Endothelial cell of umbilical vein (primary cell): ENCODE measurements around the gene LAMA5. TPM values are rescaled to one million over a fixed set of nuclear protein-coding genes. Genes with fewer than 3 reads are reported as not detected.

Source experiments
- BruUV-seq: library from RNA; stranded (reverse); fragments of 400-500 nt; replicated peaks from 2 replicates; lab custom pipeline; 2021; lab: Mats Ljungman, UMichigan
- CTCF ChIA-PET: fragments of 300-600, 350-600 bp; sonication (Branson Sonifier 250); formaldehyde crosslinking; loops from one replicate; lab custom pipeline; 2021; ENCODE audit warnings: antibody characterized with exemption, inconsistent platforms; lab: Charles Lee
- POLR2A ChIA-PET: fragments of 300-600, 350-600 bp; sonication (Branson Sonifier 250); formaldehyde crosslinking; loops from one replicate; lab custom pipeline; 2021; ENCODE audit warnings: antibody characterized with exemption, inconsistent platforms; lab: Charles Lee
- DNase-seq: peaks from one replicate; pipeline ENCODE4 v3.0.0-alpha.2; 2011; ENCODE audit warnings: low read depth, low spot score
- FAIRE-seq: peaks from 2 replicates; lab custom pipeline; 2011; peaks lifted over from hg19 to GRCh38; lab: Jason Lieb, UNC
- H2AFZ ChIP-seq: 2 replicates; pipeline ENCODE4 v1.6.0; 2012; ENCODE audit warnings: low read depth, low read length, control low read depth, inconsistent platforms
- H3K27ac ChIP-seq: 2 replicates; pipeline ENCODE4 v1.5.1; 2011; ENCODE audit warnings: low read depth, mild to moderate bottlenecking, control low read depth, low read length, moderate library complexity; ENCODE audit not compliant: insufficient read depth
- H3K27me3 ChIP-seq, 2 experiments: 2 replicates each; pipeline versions ENCODE4 v1.6.0 to v1.6.1; 2011; ENCODE audit warnings: low read length in 2 of 2, mixed read lengths in 1 of 2; ENCODE audit not compliant: control insufficient read depth in 2 of 2, insufficient read depth in 2 of 2
- H3K36me3 ChIP-seq, 2 experiments: 2 replicates in 1 of 2; 3 replicates in 1 of 2; pipeline ENCODE4 v1.5.1; 2011; ENCODE audit warnings: low read length in 2 of 2, mild to moderate bottlenecking in 1 of 2, moderate library complexity in 1 of 2; ENCODE audit not compliant: control insufficient read depth in 2 of 2, insufficient read depth in 2 of 2; ENCODE audit errors: extremely low read depth in 1 of 2
- H3K4me1 ChIP-seq: 3 replicates; pipeline ENCODE4 v1.5.1; 2011; ENCODE audit warnings: mild to moderate bottlenecking, low read length; ENCODE audit not compliant: control insufficient read depth, insufficient read depth; ENCODE audit errors: extremely low read depth
- H3K4me2 ChIP-seq: 2 replicates; pipeline ENCODE4 v1.6.1; 2011; ENCODE audit warnings: low read length, control low read depth, mixed read lengths; ENCODE audit not compliant: insufficient read depth
- H3K4me3 ChIP-seq, 3 experiments: fragments of 200-600 bp in 1 of 3; sonication (generic), shearing (Covaris generic) in 1 of 3; replicated peaks in 1 of 3; 2 replicates each; pipeline ENCODE4 v1.5.1; 2011 to 2016; ENCODE audit warnings: control low read depth in 3 of 3, low read length in 3 of 3, mild to moderate bottlenecking in 2 of 3, inconsistent platforms in 1 of 3, low read depth in 1 of 3, moderate library complexity in 1 of 3; ENCODE audit not compliant: insufficient read depth in 1 of 3
- H3K79me2 ChIP-seq: 2 replicates; pipeline ENCODE4 v1.6.0; 2012; ENCODE audit warnings: low read length, inconsistent platforms; ENCODE audit not compliant: control insufficient read depth, insufficient read depth
- H3K9ac ChIP-seq: replicated peaks from 2 replicates; pipeline ENCODE3; 2011; ENCODE audit warnings: low read length, control low read depth; ENCODE audit not compliant: insufficient read depth; ENCODE audit errors: extremely low read depth
- H3K9me1 ChIP-seq: replicated peaks from 3 replicates; pipeline ENCODE4 v1.6.0; 2011; ENCODE audit warnings: mild to moderate bottlenecking, low read length; ENCODE audit not compliant: control insufficient read depth, insufficient read depth; ENCODE audit errors: extremely low read depth
- H3K9me3 ChIP-seq: replicated peaks from 2 replicates; pipeline ENCODE4 v1.5.1; 2012; ENCODE audit warnings: low read length, inconsistent platforms; ENCODE audit not compliant: control insufficient read depth, insufficient read depth
- H4K20me1 ChIP-seq: replicated peaks from 2 replicates; pipeline ENCODE3; 2011; ENCODE audit warnings: mild to moderate bottlenecking, low read length; ENCODE audit not compliant: control insufficient read depth, insufficient read depth; ENCODE audit errors: extremely low read depth
- CTCF ChIP-seq, 2 donors: IDR thresholded peaks; 1 replicate in 1 of 2; 2 replicates in 1 of 2; pipeline ENCODE4 v1.5.1; 2011; ENCODE audit warnings: low read length in 2 of 2, mild to moderate bottlenecking in 2 of 2, moderate library complexity in 2 of 2, control low read depth in 1 of 2, inconsistent platforms in 1 of 2, low read depth in 1 of 2; ENCODE audit not compliant: insufficient read depth in 1 of 2; ENCODE audit errors: extremely low read depth in 1 of 2
- EZH2 ChIP-seq: IDR thresholded peaks from 2 replicates; pipeline ENCODE4 v1.6.1; 2012; ENCODE audit warnings: borderline replicate concordance, low read depth, mild to moderate bottlenecking, moderate library complexity, low read length, inconsistent platforms; ENCODE audit not compliant: severe bottlenecking
- FOS ChIP-seq: IDR thresholded peaks from 2 replicates; pipeline ENCODE4 v1.6.1; 2011; ENCODE audit warnings: mild to moderate bottlenecking, low read length, moderate library complexity, borderline replicate concordance; ENCODE audit not compliant: insufficient read depth
- GATA2 ChIP-seq: IDR thresholded peaks from 2 replicates; pipeline ENCODE4 v1.7.0; 2011; ENCODE audit warnings: low read depth, mild to moderate bottlenecking, moderate library complexity, mixed read lengths, low read length; ENCODE audit not compliant: insufficient read length, insufficient read depth
- JUN ChIP-seq: IDR thresholded peaks from 2 replicates; pipeline ENCODE4 v1.6.1; 2011; ENCODE audit warnings: borderline replicate concordance, low read depth; ENCODE audit not compliant: insufficient read length, insufficient read depth
- MYC ChIP-seq: IDR thresholded peaks from one replicate; pipeline ENCODE4 v1.6.1; 2011; ENCODE audit warnings: mild to moderate bottlenecking, low read depth, low read length
- POLR2A ChIP-seq: IDR thresholded peaks from 2 replicates; pipeline ENCODE4 v1.6.1; 2012; ENCODE audit warnings: low read depth, mild to moderate bottlenecking, control low read depth, low read length
- POLR2AphosphoS5 ChIP-seq: IDR thresholded peaks from 2 replicates; pipeline ENCODE4 v1.6.1; 2012; ENCODE audit warnings: low read depth, mild to moderate bottlenecking, control low read depth, low read length, moderate library complexity; ENCODE audit not compliant: insufficient read depth
- dilution Hi-C: fragments of 300-500 bp; cut with MboI; formaldehyde crosslinking; loops from one replicate; pipeline ENCODE4 v1.15.0; 2019; ENCODE audit warnings: low sequenced_read_pairs; ENCODE audit not compliant: extremely low pct_ligation_motif_present
- intact Hi-C: fragments of 100-400 bp; cut with micrococcal nuclease; formaldehyde crosslinking; loops from one replicate; pipeline ENCODE4 v1.10.0; 2022
- polyA plus RNA-seq, 4 experiments: library from polyadenylated mRNA; depleted of rRNA in 3 of 4; stranded (reverse) in 3 of 4; unstranded in 1 of 4; fragments of >200 nt; gene quantifications; 2 replicates each; pipeline versions ENCODE4 v1.2.1 to v1.2.3, GENCODE V29; 2011 to 2012; ENCODE audit warnings: missing spikeins in 1 of 4
- total RNA-seq: library from RNA; stranded (reverse); gene quantifications from 2 replicates; pipeline ENCODE4 v1.2.3, GENCODE V29; 2021
- TF ChIP-seq, protein P1 (sequence below): IDR thresholded peaks from 2 replicates; pipeline ENCODE4 v1.6.1; 2011; ENCODE audit not compliant: insufficient read depth, insufficient read length

LAMA5 gene
- total and polyA plus RNA-seq, 2 donors (not counting 3 experiments of a cell fraction or from before 2014, with no cell fraction given) = 24.0 to 145 TPM

GRCh38 chr20:62325172-62325905 lies 41.8 kb downstream of the LAMA5 start:
- peaks cover 23 to 49% of the 10 kb centered on the region in 2 experiments for H3K36me3 ChIP-seq
- no peak overlapping the region for H3K4me2 ChIP-seq
- DNase-seq = no peak
- no peak for FAIRE-seq
- no peak overlapping the region for H3K27ac ChIP-seq
- H4K20me1 ChIP-seq = no peaks in the 10 kb centered on the region
- ChIA-PET POLR2A (no interaction called here), CTCF (interaction anchor here (1.2 to 1.5 kb wide), 2 partner anchors 40 to 57 kb away, joined by 3 to 6 read pairs; no protein-coding TSS in a partner anchor)
- no peak overlapping the region for H3K9ac ChIP-seq
- no peaks in the 10 kb centered on the region for H3K27me3 ChIP-seq
- dilution Hi-C loops (no loop called here), intact Hi-C loops (no loop called here)
- H3K9me1 ChIP-seq = no peaks in the 10 kb centered on the region
- no peak for TF ChIP-seq FOS
- no peak for TF ChIP-seq EZH2
- no peak for TF ChIP-seq POLR2AphosphoS5
- no peak for TF ChIP-seq GATA2
- TF ChIP-seq, protein P1, sequence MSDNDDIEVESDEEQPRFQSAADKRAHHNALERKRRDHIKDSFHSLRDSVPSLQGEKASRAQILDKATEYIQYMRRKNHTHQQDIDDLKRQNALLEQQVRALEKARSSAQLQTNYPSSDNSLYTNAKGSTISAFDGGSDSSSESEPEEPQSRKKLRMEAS = no peak
- no peak for TF ChIP-seq POLR2A
- no peak for TF ChIP-seq MYC
- no peak for TF ChIP-seq CTCF (IDR thresholded peaks at IDR 0.05; ENCODE audit: extremely low read depth in 1 of 2, insufficient read depth in 1 of 2, low read depth in 1 of 2, low read length in 2 of 2)
- no peak for TF ChIP-seq JUN
- no peak overlapping the region for H3K4me3 ChIP-seq
- H3K9me3 ChIP-seq = no peaks in the 10 kb centered on the region
- H3K4me1 ChIP-seq = no peaks in the 10 kb centered on the region
- H2AFZ ChIP-seq = no peak overlapping the region
- no peaks in the 10 kb centered on the region for H3K79me2 ChIP-seq
- no TSS peak for BruUV-seq
